Testis (tissue), 2 donors: ENCODE data around the gene SOWAHC.

Experiments
- POLR2A ChIP-seq: fragments of 450-650 bp; IDR thresholded peaks from one replicate; pipeline ENCODE4 v1.6.1; 2017; ENCODE audit warnings: antibody characterized with exemption, mild to moderate bottlenecking, moderate library complexity
- TF ChIP-seq, protein P1 (sequence below), 3 experiments: fragments of 450-650 bp in 2 of 3; fragments of 200-600 bp in 1 of 3; sonication (generic) in 1 of 3; IDR thresholded peaks; one replicate each; pipeline ENCODE4 v1.5.1; 2016 to 2019; ENCODE audit warnings: antibody characterized with exemption in 3 of 3, mild to moderate bottlenecking in 2 of 3, moderate library complexity in 1 of 3

DNA sequence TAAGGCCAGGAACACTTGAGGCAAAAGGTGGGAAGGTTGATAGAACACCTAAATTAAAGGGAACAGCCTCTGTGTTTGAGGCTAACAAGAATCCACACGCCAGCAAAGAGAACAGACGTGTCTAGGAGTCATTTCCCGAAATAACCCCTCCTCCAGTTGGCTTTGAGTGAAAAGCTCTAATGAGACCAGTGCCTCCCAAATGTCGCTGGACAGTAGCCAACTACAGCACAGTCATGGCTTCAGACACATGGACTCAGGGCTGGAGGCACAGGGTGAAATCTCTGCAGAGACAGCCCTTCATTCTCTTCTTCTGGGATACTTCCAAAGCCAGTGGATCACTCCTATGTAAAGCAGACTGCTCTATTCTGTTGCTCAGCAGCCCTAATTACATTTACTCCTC, 49.6 kb downstream of the SOWAHC start:
- TF ChIP-seq, protein P1, sequence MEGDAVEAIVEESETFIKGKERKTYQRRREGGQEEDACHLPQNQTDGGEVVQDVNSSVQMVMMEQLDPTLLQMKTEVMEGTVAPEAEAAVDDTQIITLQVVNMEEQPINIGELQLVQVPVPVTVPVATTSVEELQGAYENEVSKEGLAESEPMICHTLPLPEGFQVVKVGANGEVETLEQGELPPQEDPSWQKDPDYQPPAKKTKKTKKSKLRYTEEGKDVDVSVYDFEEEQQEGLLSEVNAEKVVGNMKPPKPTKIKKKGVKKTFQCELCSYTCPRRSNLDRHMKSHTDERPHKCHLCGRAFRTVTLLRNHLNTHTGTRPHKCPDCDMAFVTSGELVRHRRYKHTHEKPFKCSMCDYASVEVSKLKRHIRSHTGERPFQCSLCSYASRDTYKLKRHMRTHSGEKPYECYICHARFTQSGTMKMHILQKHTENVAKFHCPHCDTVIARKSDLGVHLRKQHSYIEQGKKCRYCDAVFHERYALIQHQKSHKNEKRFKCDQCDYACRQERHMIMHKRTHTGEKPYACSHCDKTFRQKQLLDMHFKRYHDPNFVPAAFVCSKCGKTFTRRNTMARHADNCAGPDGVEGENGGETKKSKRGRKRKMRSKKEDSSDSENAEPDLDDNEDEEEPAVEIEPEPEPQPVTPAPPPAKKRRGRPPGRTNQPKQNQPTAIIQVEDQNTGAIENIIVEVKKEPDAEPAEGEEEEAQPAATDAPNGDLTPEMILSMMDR (IDR thresholded peaks at IDR 0.05): no peak
- TF ChIP-seq POLR2A: no peak
